Stimulated activated naive CD4-positive, alpha-beta T cell (primary cell): ENCODE results near the gene PIEZO2.

ENCODE experiments used
- DNase-seq, 6 experiments: peaks; one replicate each; lab custom pipeline; 2025; lab: John Stamatoyannopoulos, UW

The PIEZO2 gene

DNA sequence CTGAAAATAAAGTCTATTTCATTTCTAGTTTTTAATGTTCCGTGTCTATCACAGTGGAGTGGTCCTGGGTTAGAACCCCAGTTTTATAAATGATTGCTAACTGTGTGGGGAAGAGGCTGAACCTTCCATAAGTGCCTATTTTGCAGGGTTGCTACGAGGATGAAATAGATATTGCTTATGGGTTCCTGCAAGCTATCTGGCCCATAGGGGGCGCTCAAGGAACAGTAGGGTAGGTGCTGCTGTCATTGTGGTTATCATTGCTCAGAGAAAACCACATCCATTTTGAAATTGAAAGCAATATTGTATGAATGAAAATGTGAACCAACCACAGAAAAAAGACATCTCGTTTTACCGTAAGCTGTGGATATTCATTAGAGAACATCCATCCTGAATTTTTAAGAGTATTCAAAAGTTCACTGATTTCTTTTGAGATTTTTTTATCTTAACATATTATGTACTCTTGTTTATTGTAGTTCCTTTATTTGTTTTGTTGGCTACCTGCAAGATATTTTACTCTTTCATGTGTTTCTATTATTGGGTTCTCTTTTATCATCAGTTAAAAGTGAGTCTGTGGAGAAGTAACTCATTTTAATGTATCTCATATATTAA lies 362.0 kb downstream of the PIEZO2 start:
- peak; percentile 51 to 80 (median 64) for DNase-seq

DNA sequence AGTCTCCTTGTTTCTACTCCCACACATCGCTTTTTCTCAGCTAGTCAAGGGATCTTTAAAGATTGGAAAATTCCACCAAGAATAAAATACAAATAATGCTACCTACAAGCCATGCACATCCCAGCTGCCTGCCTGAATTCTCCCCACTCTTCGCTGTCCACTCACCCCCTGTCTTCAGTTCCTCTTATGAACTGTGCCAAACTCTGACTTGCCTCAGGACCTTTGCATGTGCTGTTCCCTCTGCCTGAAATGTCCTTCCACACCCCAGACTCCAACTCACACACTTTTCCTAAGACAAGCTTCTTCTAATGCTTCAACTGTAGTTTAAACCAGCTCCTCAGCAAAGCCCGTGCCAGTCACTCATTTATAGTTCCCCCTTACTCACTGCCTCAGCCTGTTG lies 363.6 kb downstream of the PIEZO2 start:
- no peak for DNase-seq

DNA sequence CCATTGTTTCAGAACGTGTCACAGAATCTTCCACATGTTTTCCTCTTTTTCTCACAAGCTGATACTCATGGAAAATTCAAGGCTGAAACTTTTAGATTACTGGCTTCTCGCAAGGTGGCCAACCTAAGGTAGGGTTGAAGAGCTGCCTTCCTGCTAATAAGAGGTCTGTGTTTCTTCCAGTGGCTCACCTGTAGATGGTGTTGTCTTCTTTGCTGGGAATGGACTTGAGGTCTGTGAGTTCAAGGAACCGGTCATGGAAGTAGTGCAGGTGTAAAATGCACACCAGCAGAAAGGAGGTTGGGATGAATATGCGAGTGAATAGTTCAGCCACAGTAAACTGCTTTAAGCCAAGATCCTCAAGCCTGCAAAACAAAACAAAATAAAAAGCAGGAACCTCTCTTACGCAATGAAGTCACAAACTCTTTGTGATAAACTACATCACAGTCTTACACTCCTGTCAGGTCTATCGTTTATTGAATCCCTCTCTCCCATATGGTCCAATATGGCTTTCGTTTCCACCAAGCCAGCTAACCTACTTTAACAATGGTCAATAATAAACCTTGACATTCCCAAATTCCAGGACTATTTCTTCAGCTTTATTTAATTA lies 364.7 kb downstream of the PIEZO2 start:
- DNase-seq = no peak

DNA sequence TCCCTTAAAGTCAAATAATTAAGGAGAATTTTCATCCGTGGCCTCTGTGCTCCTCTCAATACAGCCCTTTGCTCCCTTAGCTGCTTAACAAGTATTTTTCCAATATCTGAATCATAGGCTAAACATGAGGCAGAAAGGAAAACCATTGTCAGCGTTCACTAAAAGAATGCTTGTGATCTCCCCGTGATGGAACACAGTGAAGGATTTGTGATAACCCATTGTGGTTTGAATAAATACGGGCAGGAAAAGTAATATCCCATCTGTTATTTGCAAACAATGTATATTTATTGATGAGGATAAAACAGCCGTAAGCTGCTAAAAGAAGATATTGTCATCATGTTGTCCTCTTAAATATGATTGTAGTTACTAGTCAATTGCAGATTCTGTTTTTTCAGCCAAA lies 365.4 kb downstream of the PIEZO2 start:
- no peak for DNase-seq

DNA sequence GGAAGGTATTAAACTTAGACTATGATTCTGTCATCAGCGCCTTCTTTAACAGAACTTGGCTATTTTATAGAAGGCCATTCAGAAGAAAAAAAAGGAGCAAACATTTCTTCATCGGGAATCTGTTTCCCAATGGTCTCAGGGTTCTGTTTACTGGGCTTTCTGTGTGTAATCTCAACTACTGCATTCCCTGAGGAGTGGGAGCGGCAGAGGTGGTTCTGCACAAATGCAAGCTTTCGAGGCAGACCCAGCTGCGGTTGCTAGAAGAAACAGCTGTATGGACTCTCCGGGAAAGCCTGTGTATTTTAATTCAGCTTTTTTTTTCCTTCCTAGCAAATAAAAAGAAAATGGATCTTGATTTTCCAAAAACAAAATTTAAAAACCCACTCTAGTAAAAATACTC lies 372.9 kb downstream of the PIEZO2 start:
- no peak for DNase-seq

DNA sequence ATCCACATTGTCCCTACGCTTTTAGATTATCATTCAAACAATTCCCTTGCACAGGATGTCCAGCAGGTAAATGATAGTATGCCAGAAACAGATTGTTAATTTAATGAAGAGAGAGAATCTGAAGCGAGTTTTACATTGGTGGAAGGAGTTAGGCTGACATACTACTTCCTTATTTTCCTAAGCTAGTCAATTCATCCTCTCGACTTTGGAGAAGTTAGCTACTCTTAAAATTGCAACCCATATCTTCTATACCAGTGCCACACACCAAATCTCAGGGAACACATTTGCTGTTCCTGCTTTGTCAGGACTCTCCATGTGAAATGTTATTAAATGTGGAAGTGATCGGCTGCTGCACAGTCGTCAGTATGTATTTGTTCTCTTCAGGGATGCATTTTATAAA lies 374.3 kb downstream of the PIEZO2 start:
- DNase-seq = no peak

DNA sequence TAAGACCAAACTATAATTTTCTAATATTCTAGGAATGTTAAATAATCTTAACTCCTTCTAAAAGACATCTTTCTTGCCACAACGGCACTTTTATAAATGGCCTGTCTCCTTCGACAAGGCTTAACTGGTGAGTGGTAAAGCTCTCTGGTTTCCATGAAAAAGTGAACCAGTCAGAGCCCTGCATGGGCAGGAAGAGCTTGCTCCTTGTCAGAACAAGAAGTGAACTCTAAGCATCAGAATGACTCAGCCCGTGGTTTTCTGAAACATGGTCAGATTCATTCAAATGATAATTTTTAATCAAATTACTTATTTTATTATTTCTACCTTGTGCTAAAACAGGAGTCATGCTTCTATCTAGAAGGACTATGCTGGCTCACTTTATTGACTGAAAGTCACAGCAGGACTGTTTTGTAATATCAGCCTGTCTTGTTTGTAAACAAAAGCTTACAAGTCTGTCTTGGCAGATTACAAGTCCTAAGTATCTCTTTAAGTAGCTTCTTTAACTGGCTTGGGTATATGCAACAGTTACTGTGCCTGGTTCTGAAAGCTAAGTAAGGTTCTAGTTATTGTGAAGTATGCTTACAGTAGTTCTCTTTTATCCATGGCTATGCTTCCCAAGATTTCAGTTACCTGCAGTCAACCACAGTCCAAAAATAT lies 378.2 kb downstream of the PIEZO2 start:
- DNase-seq = no peak

DNA sequence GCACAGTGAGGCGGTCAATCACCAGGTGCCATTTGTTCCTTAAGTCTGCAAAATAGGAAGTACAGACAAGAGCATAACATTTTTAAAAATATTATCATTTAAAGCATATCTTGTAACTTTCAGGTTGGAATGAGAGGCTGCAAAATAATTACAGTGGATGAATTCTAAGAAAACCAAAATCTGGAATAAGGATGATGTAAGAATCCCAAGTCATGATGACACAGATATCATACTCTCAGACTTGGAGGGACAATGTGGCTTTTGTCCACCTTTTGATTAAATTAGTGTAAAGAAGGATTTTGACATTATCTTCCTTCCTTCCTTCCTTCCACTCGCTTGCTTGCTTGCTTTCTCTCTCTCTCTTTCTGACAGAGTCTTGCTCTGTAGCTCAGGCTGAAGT lies 379.1 kb downstream of the PIEZO2 start:
- no peak for DNase-seq

DNA sequence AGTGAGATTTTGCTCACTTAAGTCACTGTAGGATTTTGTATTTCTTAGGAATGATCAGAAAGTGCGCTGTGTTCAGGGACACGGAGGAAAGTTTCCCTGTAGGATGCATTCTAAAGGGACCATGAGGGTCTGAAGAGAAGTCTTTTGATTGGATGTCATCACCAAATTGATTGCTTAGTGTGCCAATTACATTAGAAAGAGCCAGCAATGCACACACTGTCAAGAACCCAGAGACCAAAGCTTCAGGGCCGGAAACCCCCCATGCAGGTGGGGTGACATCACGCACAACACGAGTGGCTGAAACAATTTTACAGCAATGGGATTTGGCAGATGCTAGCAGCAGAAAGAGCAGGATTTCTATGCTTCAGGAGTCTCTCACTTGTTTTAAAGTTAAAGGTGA lies 381.1 kb downstream of the PIEZO2 start:
- no peak for DNase-seq

DNA sequence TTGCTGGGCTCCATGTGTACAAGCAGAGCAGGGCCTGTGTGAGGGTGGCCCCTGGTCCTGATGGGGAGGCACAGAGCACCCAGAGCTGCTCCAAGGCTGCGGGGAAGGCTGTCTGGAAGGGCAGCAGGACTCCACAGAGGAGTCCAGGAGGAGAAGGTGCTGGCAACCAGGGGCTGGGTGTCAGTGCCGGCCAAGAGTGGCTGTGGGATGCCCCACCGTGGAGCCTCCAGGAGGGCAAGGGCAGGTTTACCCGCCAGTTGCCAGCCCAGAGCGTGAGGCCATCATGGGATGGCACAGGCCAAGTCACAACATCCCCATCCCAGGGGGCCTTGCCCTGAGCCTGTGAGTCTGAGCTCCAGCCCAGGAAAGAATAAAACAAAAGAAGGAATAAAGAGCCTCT lies 381.7 kb downstream of the PIEZO2 start:
- no peak for DNase-seq

DNA sequence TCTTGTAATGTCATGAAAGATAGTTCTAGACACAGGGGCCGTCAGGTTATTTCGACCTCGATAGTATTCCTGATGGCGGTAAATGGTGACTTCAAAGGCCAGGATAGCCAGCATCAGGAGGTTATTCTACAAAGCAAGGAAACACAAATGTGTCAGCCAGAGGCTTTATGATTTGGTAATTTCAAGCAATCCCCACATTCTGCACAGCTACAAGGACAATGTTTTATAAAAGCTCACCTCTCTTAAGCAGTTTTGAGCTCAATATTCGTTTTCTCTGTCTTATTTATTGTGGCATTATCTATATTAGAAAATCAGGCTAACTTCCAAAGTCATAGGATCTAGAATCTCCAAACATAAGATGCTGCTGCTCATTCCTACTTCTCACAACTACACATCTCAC lies 388.4 kb downstream of the PIEZO2 start:
- DNase-seq = no peak

DNA sequence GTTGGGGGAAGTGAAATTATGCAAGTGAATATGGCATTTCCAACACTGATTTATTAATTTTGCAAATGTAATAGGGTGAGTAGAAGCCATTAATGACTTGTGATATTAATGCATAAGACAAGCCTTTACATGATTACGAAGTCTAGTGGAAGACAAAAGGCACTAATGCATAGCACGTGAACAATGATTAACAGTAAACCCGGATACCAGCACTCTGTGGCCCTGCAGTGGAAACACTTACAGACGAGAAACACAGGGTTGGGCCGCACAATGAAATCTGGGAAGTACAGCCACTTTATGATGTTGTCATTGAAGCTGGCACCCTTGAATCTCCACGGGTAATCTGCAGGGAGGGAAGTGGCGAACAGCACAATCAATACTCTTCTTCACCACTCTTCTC lies 390.1 kb downstream of the PIEZO2 start:
- no peak for DNase-seq

DNA sequence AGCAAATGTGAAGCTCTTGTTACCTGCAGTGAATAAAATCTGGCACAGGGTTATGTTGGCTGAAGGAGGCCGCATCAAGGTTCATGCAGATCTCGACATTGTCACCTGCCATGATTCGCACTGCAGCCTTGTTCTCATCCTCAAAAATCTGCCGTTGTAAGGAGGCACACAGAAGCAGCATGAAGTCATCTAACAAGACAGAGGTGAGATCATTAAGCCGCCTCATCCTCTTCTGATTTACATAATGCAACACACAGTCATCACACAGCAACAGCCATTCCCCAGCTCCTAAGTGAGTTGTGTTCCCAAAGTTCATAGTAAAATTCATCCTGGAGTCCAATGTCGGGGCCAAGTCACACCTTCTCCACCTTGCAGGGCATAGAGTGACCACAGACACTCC lies 391.4 kb downstream of the PIEZO2 start:
- no peak for DNase-seq

DNA sequence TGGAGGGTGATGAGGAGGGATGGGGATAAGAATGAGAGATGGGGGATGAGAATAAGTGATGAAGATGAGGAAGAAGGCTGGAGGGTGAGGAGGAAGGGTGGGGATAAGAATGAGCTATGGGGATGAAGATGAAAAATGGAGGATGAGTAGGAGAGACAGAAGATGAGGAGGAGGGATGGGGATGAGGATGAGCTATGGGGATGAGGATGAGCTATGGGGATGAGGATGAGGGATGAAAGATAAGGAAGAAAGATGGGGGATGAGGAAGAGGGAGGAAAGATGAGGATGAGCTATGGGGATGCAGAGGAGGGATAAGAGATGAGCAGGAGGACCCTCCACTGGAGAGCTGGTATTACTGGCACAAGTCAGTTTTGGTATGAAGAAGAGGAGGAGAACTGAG lies 392.0 kb downstream of the PIEZO2 start:
- DNase-seq = no peak

DNA sequence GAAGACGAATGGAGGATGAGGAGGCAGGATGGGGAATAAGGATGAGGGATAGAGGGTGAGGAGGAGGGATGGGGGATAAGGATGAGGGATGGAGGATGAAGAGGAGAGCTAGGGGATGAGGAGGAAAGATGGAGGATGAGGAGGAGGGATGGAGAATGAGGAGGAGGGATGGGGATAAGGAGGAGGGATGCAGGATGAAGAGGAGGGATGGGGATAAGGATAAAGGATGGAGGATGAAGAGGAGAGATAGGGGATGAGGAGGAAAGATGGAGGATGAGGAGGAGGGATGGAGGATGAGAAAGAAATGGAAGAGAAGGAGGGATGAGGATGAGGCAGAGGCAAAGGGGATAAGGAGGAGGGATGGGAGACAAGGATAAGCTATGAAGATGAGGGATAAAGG lies 393.5 kb downstream of the PIEZO2 start:
- no peak for DNase-seq

DNA sequence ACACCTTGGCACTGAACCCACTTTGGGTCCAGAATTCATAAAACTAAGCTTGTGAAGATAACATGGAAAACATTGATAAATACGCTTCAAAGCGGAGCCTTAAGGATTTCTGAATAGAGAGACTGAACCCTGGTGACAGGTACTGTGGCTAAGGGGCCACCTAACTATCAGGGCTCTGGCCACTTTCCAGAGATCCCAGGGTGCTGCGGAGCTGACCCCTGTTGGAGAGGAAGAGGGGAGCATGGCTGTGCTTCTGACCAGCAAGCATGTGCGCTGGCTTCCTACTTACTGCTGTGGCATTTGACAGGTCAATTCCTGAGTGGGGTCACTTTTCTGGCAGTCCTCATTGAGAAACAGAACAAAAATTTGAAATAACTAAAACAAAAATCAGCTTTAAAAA lies 395.2 kb downstream of the PIEZO2 start:
- no peak for DNase-seq

DNA sequence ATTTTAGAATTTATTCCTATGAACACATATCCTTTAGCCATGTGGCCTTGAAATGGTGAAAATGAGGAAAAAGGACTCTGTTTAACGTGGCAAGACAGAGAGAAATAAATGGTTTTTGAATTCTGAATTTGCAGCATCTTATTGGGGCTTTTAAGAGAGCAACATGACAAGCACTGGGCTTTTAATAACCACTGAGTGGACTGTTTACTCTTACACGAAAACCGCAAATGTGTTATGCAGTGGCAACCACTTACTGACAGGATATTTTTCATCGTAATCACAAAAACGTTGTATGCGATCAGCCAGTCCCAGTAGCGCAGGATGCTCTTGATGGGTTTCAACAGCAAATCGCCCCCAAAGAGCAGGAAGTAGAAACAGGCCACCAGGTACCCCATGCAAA lies 397.0 kb downstream of the PIEZO2 start:
- DNase-seq = no peak

DNA sequence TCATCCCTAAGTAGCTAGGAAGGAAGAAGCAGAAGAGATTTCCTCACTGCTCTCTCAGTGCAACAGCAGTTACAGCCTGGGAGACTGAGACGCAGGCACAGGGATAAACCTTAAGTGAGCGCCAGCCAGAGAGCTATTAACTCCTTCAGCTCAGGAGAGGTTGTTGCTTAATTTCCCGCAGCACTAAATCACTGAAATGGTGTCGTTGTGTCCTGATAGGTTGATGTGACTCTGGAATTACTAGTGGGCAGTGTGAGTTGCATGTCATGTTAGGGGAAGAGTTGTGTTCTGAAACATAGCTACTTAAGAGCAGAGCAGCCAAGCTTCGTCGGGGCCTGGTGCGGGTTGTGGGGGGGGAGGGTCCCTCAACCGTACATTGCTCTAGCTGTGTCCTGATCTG lies 397.7 kb downstream of the PIEZO2 start:
- DNase-seq = no peak

DNA sequence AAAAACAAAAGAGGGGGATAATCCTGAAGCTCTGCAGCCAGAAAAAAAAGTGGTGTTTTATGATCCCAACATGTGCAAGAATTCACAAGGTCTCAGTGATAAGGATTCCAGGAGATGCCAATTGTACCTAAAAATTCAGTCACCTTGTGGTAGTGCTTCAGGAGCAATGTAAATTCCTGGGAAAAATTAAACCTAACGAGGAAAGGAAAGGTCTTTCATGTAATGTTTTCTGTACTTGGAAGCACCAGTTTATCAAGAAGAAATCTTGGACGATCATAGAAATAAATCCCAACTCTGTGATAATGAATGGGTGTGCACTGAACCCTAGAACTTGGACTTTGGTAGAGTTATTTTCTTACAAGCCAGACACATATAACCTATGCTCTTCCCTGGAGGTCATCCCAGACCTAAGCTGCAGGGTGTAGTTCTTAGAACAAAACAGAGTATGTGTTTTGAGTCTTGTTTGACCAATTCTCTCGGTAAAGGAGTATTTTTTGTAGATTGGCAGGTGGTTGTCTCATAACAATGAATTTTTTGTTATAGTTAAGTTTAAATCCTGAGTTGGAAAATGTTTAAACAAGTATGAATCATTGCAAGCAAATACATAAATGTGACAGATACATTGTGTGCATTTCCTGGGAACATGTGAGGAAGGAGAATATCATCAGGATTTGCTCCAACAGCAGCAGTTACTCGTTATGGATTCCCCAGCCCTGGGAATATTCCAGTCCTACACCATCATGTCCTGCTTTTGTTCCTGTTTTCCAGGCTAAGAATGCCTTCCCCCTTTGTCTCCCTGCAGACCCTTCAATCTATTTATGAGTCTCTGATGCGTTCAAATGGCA lies 399.0 kb downstream of the PIEZO2 start:
- DNase-seq = no peak

DNA sequence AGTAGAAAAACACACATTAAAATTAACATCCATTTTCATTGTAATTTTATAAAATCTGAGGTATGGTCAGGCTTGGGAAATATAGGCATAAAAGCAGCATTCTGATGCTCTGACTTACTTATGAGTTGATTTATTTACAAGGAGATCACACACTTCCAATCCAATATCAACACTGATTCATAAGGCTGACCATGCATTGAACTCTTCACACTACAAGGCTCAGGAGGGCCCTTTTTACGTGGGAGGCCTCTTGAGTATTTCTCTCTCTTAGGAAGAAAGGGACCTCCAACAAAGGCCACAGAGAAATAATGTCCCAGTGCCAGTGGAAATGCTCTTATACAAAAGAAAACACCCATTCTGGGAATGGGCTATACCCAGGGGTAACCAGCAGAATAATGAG lies 400.7 kb downstream of the PIEZO2 start:
- no peak for DNase-seq

DNA sequence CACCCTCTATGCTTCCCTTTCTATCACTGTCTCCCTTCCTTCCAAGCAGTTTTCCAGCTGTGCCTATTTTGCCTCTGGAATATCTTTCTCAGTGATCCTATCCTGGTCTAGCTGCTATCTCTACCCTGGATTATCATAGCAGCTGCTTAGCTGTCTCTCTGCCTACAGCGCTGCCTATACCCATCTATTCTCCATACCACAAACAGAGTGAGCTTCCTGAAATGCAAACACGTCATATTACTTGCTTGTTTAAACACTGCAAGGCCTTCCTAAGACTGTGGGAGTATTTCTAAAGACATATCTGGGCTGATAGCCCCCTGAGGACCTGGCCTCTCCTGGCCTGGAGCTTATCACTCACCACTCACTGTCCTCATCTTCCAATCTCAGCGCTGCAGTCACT lies 403.4 kb downstream of the PIEZO2 start:
- no peak for DNase-seq

DNA sequence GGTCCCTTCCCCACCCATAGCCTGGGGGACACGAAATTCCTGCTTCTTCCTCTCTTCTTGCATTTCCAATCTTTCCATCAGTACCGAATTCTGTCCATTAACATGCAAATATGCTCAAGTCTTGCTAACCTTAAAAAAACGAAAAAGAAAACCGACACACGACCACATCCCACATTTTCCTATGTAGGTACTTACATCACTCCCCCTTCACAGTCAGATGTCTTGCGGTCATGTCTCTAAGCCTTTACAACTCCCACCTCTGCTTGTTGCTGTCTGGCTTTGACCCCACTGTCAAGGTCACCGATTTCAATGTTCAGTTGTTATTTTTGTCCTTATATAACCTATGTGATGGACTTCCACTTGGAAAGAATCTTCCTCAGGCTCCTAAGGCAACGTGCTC lies 404.1 kb downstream of the PIEZO2 start:
- DNase-seq = no peak

DNA sequence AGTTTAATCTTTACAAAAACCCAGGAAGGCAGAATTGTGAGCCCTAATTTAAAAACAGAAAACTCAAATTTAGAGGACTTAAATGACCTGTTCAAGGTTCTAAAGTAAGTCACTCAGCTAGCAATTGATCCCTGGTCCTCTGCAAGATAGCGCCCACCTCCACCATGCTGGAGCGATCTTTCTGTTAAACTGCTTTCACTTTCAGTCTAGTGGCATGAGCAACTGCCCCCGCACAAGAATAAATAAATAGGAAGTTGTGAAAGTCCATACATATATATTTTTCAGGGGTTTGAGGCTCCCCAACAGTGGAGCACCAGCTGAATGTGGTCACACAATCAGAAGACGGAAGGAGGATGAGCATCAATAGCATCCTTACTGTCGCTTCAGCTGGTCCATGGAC lies 405.6 kb downstream of the PIEZO2 start:
- no peak for DNase-seq
